Measurements from ENCODE around the gene ZNF430.
"Not testable (repeated sequence)": the region's sequence is repeated elsewhere in the genome, so short reads cannot be mapped to it uniquely, and the experiment has no call there.

Gene ZNF430

GRCh38 chr19:21020298-21021227 lies at the start of gene ZNF430:
Gene ZNF430, plus strand, starts transcription at chr19:21020657. Its CDS starts 144 bp downstream, at chr19:21020801.
- peak; percentile 95 for DNase-seq

GRCh38 chr19:20992788-20993187 lies 27.7 kb upstream of the ZNF430 start:
- not testable (repeated sequence) for DNase-seq

- DNase-seq = peak; percentile 96
Observed at GRCh38 chr19:20999731-21000352, 20.6 kb upstream of the ZNF430 start.

- DNase-seq = not testable (repeated sequence)
Observed at GRCh38 chr19:21021238-21021637, 781 bp downstream of the ZNF430 start.

- DNase-seq = peak; percentile 21
Observed at GRCh38 chr19:21022996-21023395, 2.5 kb downstream of the ZNF430 start.

GRCh38 chr19:21023901-21024300 lies 3.4 kb downstream of the ZNF430 start:
- no peak for DNase-seq

- no peak for DNase-seq
Observed at GRCh38 chr19:21028969-21029268, 8.5 kb downstream of the ZNF430 start.

GRCh38 chr19:21045028-21045427 lies 24.6 kb downstream of the ZNF430 start:
- no peak for DNase-seq

- no peak for DNase-seq
Observed at GRCh38 chr19:21046489-21046888, 26.0 kb downstream of the ZNF430 start.

GRCh38 chr19:21047716-21048115 lies 27.3 kb downstream of the ZNF430 start:
- DNase-seq = no peak

GRCh38 chr19:21052902-21053301 lies 32.4 kb downstream of the ZNF430 start:
- DNase-seq = no peak

GRCh38 chr19:21065336-21065735 lies 44.9 kb downstream of the ZNF430 start:
- no peak for DNase-seq

GRCh38 chr19:21082011-21082975 lies 61.8 kb downstream of the ZNF430 start, which contains the start of gene ZNF714:
Gene ZNF714, plus strand, starts transcription at chr19:21082203. Its CDS starts 16,066 bp downstream, at chr19:21098269.
- DNase-seq = peak; percentile 92

GRCh38 chr19:21084343-21084742 lies 63.9 kb downstream of the ZNF430 start:
- peak; percentile 75 for DNase-seq

- no peak for DNase-seq
Observed at GRCh38 chr19:21087871-21088270, 67.4 kb downstream of the ZNF430 start.

GRCh38 chr19:21092109-21092508 lies 71.7 kb downstream of the ZNF430 start:
- no peak for DNase-seq

GRCh38 chr19:21094347-21095025 lies 74.0 kb downstream of the ZNF430 start:
- DNase-seq = no peak

GRCh38 chr19:21098291-21098690 lies 77.8 kb downstream of the ZNF430 start:
- no peak for DNase-seq

GRCh38 chr19:21101521-21102242 lies 81.2 kb downstream of the ZNF430 start:
- no peak for DNase-seq

- no peak for DNase-seq
Observed at GRCh38 chr19:21109116-21109515, 88.7 kb downstream of the ZNF430 start.
